HG03558 (cell line): ENCODE data around the gene PPP1R26.
"Not testable (repeated sequence)": the region's sequence is repeated elsewhere in the genome, so short reads cannot be mapped to it uniquely, and the experiment has no call there.

Experiments used
- ATAC-seq: cut with Tn5 transposase; IDR thresholded peaks from one replicate; pipeline ENCODE4 v1.9.1; 2021; ENCODE audit warnings: moderate number of reproducible peaks; ENCODE audit not compliant: unreplicated experiment; ENCODE audit errors: extremely low read depth

Gene PPP1R26

GRCh38 chr9:135456436-135457104, 23.0 kb upstream of the PPP1R26 start:
- ATAC-seq: no peak

- not testable (repeated sequence) for ATAC-seq
Measured at GRCh38 chr9:135458478-135458877, 21.1 kb upstream of the PPP1R26 start.

- no peak for ATAC-seq
Measured at GRCh38 chr9:135461936-135462335, 17.6 kb upstream of the PPP1R26 start.

- ATAC-seq: no peak
Measured at GRCh38 chr9:135463140-135463539, 16.4 kb upstream of the PPP1R26 start.

GRCh38 chr9:135464181-135464580, 15.4 kb upstream of the PPP1R26 start:
- no peak for ATAC-seq

- ATAC-seq: no peak
Measured at GRCh38 chr9:135468854-135469521, 10.6 kb upstream of the PPP1R26 start.

GRCh38 chr9:135471791-135472640, 7.6 kb upstream of the PPP1R26 start:
- ATAC-seq: no peak

- ATAC-seq: no peak
Measured at GRCh38 chr9:135473972-135474543, 5.5 kb upstream of the PPP1R26 start.

GRCh38 chr9:135474915-135475314, 4.7 kb upstream of the PPP1R26 start:
- no peak for ATAC-seq

- ATAC-seq: no peak
Measured at GRCh38 chr9:135476561-135477355, 2.8 kb upstream of the PPP1R26 start.

- no peak for ATAC-seq
Measured at GRCh38 chr9:135478191-135478590, 1.4 kb upstream of the PPP1R26 start.

- ATAC-seq: no peak
Measured at GRCh38 chr9:135478829-135479468, 633 bp upstream of the PPP1R26 start.

GRCh38 chr9:135480071-135480939, 723 bp downstream of the PPP1R26 start:
- no peak for ATAC-seq

GRCh38 chr9:135480940-135481310, 1.3 kb downstream of the PPP1R26 start:
- no peak for ATAC-seq

GRCh38 chr9:135482015-135482754, 2.6 kb downstream of the PPP1R26 start:
- ATAC-seq: no peak

- ATAC-seq: no peak
Measured at GRCh38 chr9:135484460-135485277, 5.1 kb downstream of the PPP1R26 start.

- no peak for ATAC-seq
Measured at GRCh38 chr9:135485385-135485784, 5.8 kb downstream of the PPP1R26 start.
